Keratinocyte (primary cell): ENCODE results near the gene HOXB7. TPM values are rescaled to one million over a fixed set of nuclear protein-coding genes. Genes with fewer than 3 reads are reported as not detected.

Experiments used
- DNase-seq: peaks from one replicate; pipeline ENCODE4 v3.0.0-alpha.2; 2011; ENCODE audit warnings: low read depth, missing footprints, low spot score
- FAIRE-seq: peaks from 2 replicates; lab custom pipeline; 2011; peaks lifted over from hg19 to GRCh38; lab: Jason Lieb, UNC
- H2AFZ ChIP-seq: 2 replicates; pipeline ENCODE4 v1.6.0; 2012; ENCODE audit warnings: low read length, control low read depth, inconsistent platforms; ENCODE audit not compliant: control insufficient read depth
- H3K27ac ChIP-seq: 2 replicates; pipeline ENCODE4 v1.5.1; 2011; ENCODE audit warnings: low read length; ENCODE audit not compliant: control insufficient read depth, insufficient read depth
- H3K27me3 ChIP-seq: 3 replicates; pipeline ENCODE4 v1.6.0; 2011; ENCODE audit warnings: low read length; ENCODE audit not compliant: control insufficient read depth, insufficient read depth; ENCODE audit errors: extremely low read depth
- H3K36me3 ChIP-seq, 2 experiments: 2 replicates in 1 of 2; 3 replicates in 1 of 2; pipeline ENCODE4 v1.5.1; 2011; ENCODE audit warnings: low read length in 2 of 2, mild to moderate bottlenecking in 1 of 2; ENCODE audit not compliant: control insufficient read depth in 2 of 2, insufficient read depth in 2 of 2; ENCODE audit errors: extremely low read depth in 1 of 2
- H3K4me1 ChIP-seq: 3 replicates; pipeline ENCODE4 v1.5.1; 2011; ENCODE audit warnings: low read length; ENCODE audit not compliant: control insufficient read depth, insufficient read depth; ENCODE audit errors: extremely low read depth
- H3K4me2 ChIP-seq: 3 replicates; pipeline ENCODE4 v1.6.0; 2011; ENCODE audit warnings: low read depth, low read length; ENCODE audit not compliant: control insufficient read depth, insufficient read depth; ENCODE audit errors: extremely low read depth
- H3K4me3 ChIP-seq, 3 experiments: fragments of 200-600 bp in 1 of 3; sonication (generic) in 1 of 3; 2 replicates in 2 of 3; 3 replicates in 1 of 3; pipeline ENCODE4 v1.5.1; 2011 to 2016; ENCODE audit warnings: low read length in 3 of 3, mild to moderate bottlenecking in 3 of 3, control low read depth in 2 of 3, inconsistent platforms in 1 of 3, low read depth in 1 of 3, mixed read lengths in 1 of 3, mixed run types in 1 of 3, moderate library complexity in 1 of 3; ENCODE audit not compliant: control insufficient read depth in 2 of 3, insufficient read depth in 2 of 3; ENCODE audit errors: extremely low read depth in 1 of 3
- H3K79me2 ChIP-seq: 2 replicates; pipeline ENCODE4 v1.6.0; 2012; ENCODE audit warnings: low read length; ENCODE audit not compliant: control insufficient read depth, insufficient read depth
- H3K9ac ChIP-seq: 3 replicates; pipeline ENCODE4 v1.6.0; 2011; ENCODE audit warnings: low read length; ENCODE audit not compliant: control insufficient read depth, insufficient read depth; ENCODE audit errors: extremely low read depth
- H3K9me1 ChIP-seq: 3 replicates; pipeline ENCODE4 v1.6.0; 2011; ENCODE audit warnings: low read length; ENCODE audit not compliant: control insufficient read depth, insufficient read depth; ENCODE audit errors: extremely low read depth
- H3K9me3 ChIP-seq: 2 replicates; pipeline ENCODE4 v1.5.1; 2012; ENCODE audit warnings: low read depth, low read length; ENCODE audit not compliant: control insufficient read depth
- H4K20me1 ChIP-seq: 3 replicates; pipeline ENCODE4 v1.6.0; 2011; ENCODE audit warnings: low read length; ENCODE audit not compliant: control insufficient read depth, insufficient read depth; ENCODE audit errors: extremely low read depth
- EZH2 ChIP-seq: IDR thresholded peaks from one replicate; pipeline ENCODE4 v1.6.1; 2012; ENCODE audit warnings: inconsistent platforms, mild to moderate bottlenecking, low read length, moderate library complexity
- dilution Hi-C: fragments of 300-500 bp; cut with MboI; formaldehyde crosslinking; loops from one replicate; pipeline ENCODE4 v1.7.0; 2020; ENCODE audit warnings: low sequenced_read_pairs; ENCODE audit not compliant: extremely low pct_ligation_motif_present
- polyA plus RNA-seq, 5 experiments: library from polyadenylated mRNA; depleted of rRNA in 3 of 5; stranded (reverse) in 3 of 5; stranded (forward) in 1 of 5; unstranded in 1 of 5; fragments of >200 nt; gene quantifications; 1 replicate in 1 of 5; 2 replicates in 3 of 5; 3 replicates in 1 of 5; pipeline versions ENCODE4 v1.2.1 to v1.2.3, GENCODE V29; 2011 to 2012; ENCODE audit warnings: missing spikeins in 2 of 5, low read depth in 1 of 5, low replicate concordance in 1 of 5
- small RNA-seq, 3 experiments: library from RNA; depleted of rRNA; stranded (forward); fragments of <200 nt; gene quantifications; one replicate each; pipeline ENCODE3, GENCODE V24; 2012; ENCODE audit warnings: low read depth in 3 of 3, low replicate concordance in 1 of 3; ENCODE audit not compliant: insufficient read length in 3 of 3
- TF ChIP-seq, protein P1 (sequence below), 3 experiments: IDR thresholded peaks in 1 of 3; conservative IDR thresholded peaks in 1 of 3; optimal IDR thresholded peaks in 1 of 3; 2 replicates in 2 of 3; 3 replicates in 1 of 3; pipeline versions ENCODE3 to v1.5.1; 2011; ENCODE audit warnings: low read length in 3 of 3, mild to moderate bottlenecking in 3 of 3, moderate library complexity in 2 of 3, control low read depth in 1 of 3, inconsistent platforms in 1 of 3; ENCODE audit not compliant: insufficient read depth in 2 of 3; ENCODE audit errors: extremely low read depth in 1 of 3

The HOXB7 gene
- polyA plus RNA-seq, 1 donor (not counting 4 experiments of a cell fraction or from before 2014, with no cell fraction given): 1.0 TPM

DNA sequence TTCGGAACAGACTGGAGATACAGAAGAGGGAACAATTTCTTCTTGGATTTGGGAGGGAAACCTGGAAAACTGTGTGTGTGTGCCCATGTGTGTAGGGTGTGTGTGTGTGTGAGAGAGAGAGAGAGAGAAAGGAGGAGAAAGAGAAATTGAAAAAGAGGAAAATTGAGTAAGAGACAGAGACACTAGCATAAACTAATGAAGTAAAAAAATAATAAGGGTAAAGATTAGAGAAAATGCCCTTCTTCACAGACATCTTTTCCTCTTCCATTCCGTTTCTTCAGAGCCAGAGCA, 52.0 kb downstream of the HOXB7 start:
- no peak for FAIRE-seq
- H3K4me1 ChIP-seq: peaks cover 14% of the 10 kb centered on the region
- no peak for DNase-seq
- TF ChIP-seq, protein P1, sequence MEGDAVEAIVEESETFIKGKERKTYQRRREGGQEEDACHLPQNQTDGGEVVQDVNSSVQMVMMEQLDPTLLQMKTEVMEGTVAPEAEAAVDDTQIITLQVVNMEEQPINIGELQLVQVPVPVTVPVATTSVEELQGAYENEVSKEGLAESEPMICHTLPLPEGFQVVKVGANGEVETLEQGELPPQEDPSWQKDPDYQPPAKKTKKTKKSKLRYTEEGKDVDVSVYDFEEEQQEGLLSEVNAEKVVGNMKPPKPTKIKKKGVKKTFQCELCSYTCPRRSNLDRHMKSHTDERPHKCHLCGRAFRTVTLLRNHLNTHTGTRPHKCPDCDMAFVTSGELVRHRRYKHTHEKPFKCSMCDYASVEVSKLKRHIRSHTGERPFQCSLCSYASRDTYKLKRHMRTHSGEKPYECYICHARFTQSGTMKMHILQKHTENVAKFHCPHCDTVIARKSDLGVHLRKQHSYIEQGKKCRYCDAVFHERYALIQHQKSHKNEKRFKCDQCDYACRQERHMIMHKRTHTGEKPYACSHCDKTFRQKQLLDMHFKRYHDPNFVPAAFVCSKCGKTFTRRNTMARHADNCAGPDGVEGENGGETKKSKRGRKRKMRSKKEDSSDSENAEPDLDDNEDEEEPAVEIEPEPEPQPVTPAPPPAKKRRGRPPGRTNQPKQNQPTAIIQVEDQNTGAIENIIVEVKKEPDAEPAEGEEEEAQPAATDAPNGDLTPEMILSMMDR (optimal IDR thresholded peaks at IDR 0.05 in 1 of 3, IDR thresholded peaks at IDR 0.05 in 1 of 3, conservative IDR thresholded peaks at IDR 0.05 in 1 of 3; ENCODE audit: extremely low read depth in 1 of 3, insufficient read depth in 2 of 3, low read length in 3 of 3): no peak
- no peak for TF ChIP-seq EZH2
- H4K20me1 ChIP-seq: no peaks in the 10 kb centered on the region
- peaks cover 34% of the 10 kb centered on the region for H3K27me3 ChIP-seq
- no peak overlapping the region for H2AFZ ChIP-seq
- H3K27ac ChIP-seq: no peak overlapping the region
- H3K4me3 ChIP-seq: no peak overlapping the region
- dilution Hi-C loops: no loop called here
- no peak overlapping the region for H3K9ac ChIP-seq
- H3K79me2 ChIP-seq: no peaks in the 10 kb centered on the region
- H3K9me3 ChIP-seq: no peaks in the 10 kb centered on the region
- peaks cover 0 to 3% of the 10 kb centered on the region in 2 experiments for H3K36me3 ChIP-seq
- H3K9me1 ChIP-seq: no peaks in the 10 kb centered on the region
- no peak overlapping the region for H3K4me2 ChIP-seq

DNA sequence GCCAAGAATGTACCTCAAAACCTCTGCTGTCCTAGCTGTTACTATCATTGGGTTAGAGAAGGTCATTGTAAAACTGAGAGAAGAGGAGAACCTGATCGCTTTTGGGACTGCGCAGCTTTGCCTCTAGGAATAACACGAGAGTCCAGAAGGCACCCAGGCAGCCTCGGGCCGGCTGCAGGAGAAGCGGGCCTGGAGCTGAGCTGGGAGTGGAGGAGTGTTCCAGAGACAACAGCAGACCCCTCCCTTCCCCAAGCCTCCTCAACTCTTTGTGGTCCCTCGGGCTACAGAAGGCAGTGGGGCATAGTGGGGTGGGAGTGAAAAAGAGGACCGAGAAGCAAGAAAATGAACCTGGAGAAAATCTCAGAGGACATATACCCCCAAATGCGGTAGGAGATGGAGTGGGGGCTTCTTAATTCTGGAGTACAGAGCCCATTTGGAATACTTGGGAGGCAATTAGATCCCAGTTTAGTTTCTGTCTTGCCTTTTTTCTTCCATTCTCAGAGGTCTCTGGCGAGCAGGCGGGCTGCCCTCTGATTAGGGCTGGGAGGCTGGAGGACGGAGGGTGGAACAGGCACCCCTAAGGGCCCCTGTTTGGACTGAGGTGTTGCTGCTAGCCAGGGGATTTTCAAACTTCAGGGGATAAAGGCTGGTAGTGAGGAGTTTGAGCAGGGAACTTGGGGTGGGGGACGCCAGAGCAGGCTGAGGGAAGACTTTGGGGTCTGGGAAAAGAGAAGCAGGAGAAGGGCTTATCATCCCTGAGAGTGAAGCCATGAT, 52.6 kb downstream of the HOXB7 start:
- TF ChIP-seq, protein P1 (optimal IDR thresholded peaks at IDR 0.05 in 1 of 3, IDR thresholded peaks at IDR 0.05 in 1 of 3, conservative IDR thresholded peaks at IDR 0.05 in 1 of 3; ENCODE audit: extremely low read depth in 1 of 3, insufficient read depth in 2 of 3, low read length in 3 of 3): no peak
- TF ChIP-seq EZH2: no peak
- Histone ChIP-seq H3K4me3 (no peak overlapping the region), H3K9me3 (no peaks in the 10 kb centered on the region), H3K36me3 (peaks cover 0 to 3% of the 10 kb centered on the region in 2 experiments), H3K4me2 (peak overlapping the region; percentile 16), H3K4me1 (peaks cover 14% of the 10 kb centered on the region), H2AFZ (no peak overlapping the region), H4K20me1 (no peaks in the 10 kb centered on the region), H3K79me2 (no peaks in the 10 kb centered on the region), H3K9me1 (no peaks in the 10 kb centered on the region), H3K27ac (no peak overlapping the region), H3K9ac (no peak overlapping the region), H3K27me3 (peaks cover 31% of the 10 kb centered on the region)
- DNase-seq (no peak), FAIRE-seq (no peak)
- dilution Hi-C loops: no loop called here

Small RNA genes within 50 kb of the gene (small RNA-seq; reads per million reads assigned to genes)
- 0 to 0.75 (median 0.33) reads per million in 3 experiments for gene MIR196A1

Other genes starting within 250 kb of the HOXB7 start
- gene SKAP1, start 180.8 kb downstream of the HOXB7 start, polyA plus RNA-seq: 0.09 TPM in 1 of 3 replicates, not detected in the others
- not detected in 3 replicates for gene HOXB1, start 80.0 kb downstream of the HOXB7 start, polyA plus RNA-seq
- 3.0 to 5.7 TPM (median 3.8 TPM) in 3 replicates for gene HOXB2, start 65.9 kb downstream of the HOXB7 start, polyA plus RNA-seq
- 0.46 to 0.89 TPM (median 0.59 TPM) in 3 replicates for gene HOXB4, start 32.7 kb downstream of the HOXB7 start, polyA plus RNA-seq
- gene HOXB3, start 20.8 kb downstream of the HOXB7 start, polyA plus RNA-seq: 0.63 to 1.2 TPM (median 1.1 TPM) in 3 replicates
- gene HOXB5, start 17.2 kb downstream of the HOXB7 start, polyA plus RNA-seq: 0.04 to 0.19 TPM in 2 of 3 replicates, not detected in the other
- 0.62 to 0.77 TPM (median 0.68 TPM) in 3 replicates for gene HOXB6, start 6.0 kb downstream of the HOXB7 start, polyA plus RNA-seq
- not detected in 3 replicates for gene HOXB8, start 4.3 kb upstream of the HOXB7 start, polyA plus RNA-seq
- gene HOXB9, start 15.3 kb upstream of the HOXB7 start, polyA plus RNA-seq: 0.03 TPM in 1 of 3 replicates, not detected in the others
- gene PRAC1, start 111.5 kb upstream of the HOXB7 start, polyA plus RNA-seq: not detected in 3 replicates
- not detected in 3 replicates for gene PRAC2, start 112.2 kb upstream of the HOXB7 start, polyA plus RNA-seq
- gene HOXB13, start 117.7 kb upstream of the HOXB7 start, polyA plus RNA-seq: not detected in 3 replicates
- not detected in 3 replicates for gene TTLL6, start 206.2 kb upstream of the HOXB7 start, polyA plus RNA-seq
- gene CALCOCO2, start 220.0 kb upstream of the HOXB7 start, polyA plus RNA-seq: 58.8 to 79.7 TPM (median 76.0 TPM) in 3 replicates